GM23338 (cell line): ENCODE measurements around the gene TOPAZ1. TPM values are rescaled to one million over a fixed set of nuclear protein-coding genes. Genes with fewer than 3 reads are reported as not detected.
A peak's percentile ranks its signal among the peaks of the same experiment; 100 is the strongest.

Source experiments
- ATAC-seq: fragments of 200-7000 bp; cut with Tn5 transposase; 3 replicates; pipeline ENCODE4 v1.9.1; 2020
- DNase-seq: peaks from one replicate; pipeline ENCODE4 v3.0.0-alpha.2; 2015; ENCODE audit warnings: low spot score
- H2AFZ ChIP-seq: fragments of 200-600 bp; sonication (generic); 2 replicates; pipeline ENCODE4 v1.8.0; 2016; ENCODE audit warnings: antibody characterized with exemption, mild to moderate bottlenecking, moderate library complexity
- H3F3A ChIP-seq: fragments of 200-600 bp; sonication (generic); replicated peaks from 2 replicates; pipeline ENCODE4 v1.8.0; 2017; ENCODE audit warnings: antibody characterized with exemption, mixed run types, low read depth
- H3K27ac ChIP-seq: fragments of 200-600 bp; sonication (generic); 2 replicates; pipeline ENCODE4 v1.6.1; 2016; ENCODE audit warnings: low read depth
- H3K27me3 ChIP-seq: fragments of 200-600 bp; sonication (generic); 2 replicates; pipeline ENCODE4 v1.8.0; 2016; ENCODE audit warnings: mild to moderate bottlenecking, mixed run types, moderate library complexity; ENCODE audit not compliant: insufficient read depth
- H3K36me3 ChIP-seq: fragments of 200-600 bp; sonication (generic); 2 replicates; pipeline ENCODE4 v1.8.0; 2016; ENCODE audit warnings: mild to moderate bottlenecking; ENCODE audit not compliant: insufficient read depth
- H3K4me1 ChIP-seq: fragments of 200-600 bp; sonication (generic); 2 replicates; pipeline ENCODE4 v1.8.0; 2016; ENCODE audit warnings: mild to moderate bottlenecking, moderate library complexity; ENCODE audit not compliant: insufficient read depth
- H3K4me2 ChIP-seq: fragments of 200-600 bp; sonication (generic); 2 replicates; pipeline ENCODE4 v1.7.1; 2017; ENCODE audit warnings: mixed run types
- H3K4me3 ChIP-seq: fragments of 200-600 bp; sonication (generic); 2 replicates; pipeline ENCODE4 v1.6.1; 2016; ENCODE audit warnings: mixed run types
- H3K79me2 ChIP-seq: fragments of 200-600 bp; sonication (generic); replicated peaks from 2 replicates; pipeline ENCODE4 v1.8.0; 2017; ENCODE audit warnings: mild to moderate bottlenecking; ENCODE audit not compliant: insufficient read depth
- H3K9me2 ChIP-seq: fragments of 200-600 bp; sonication (generic); 2 replicates; pipeline ENCODE4 v1.8.0; 2017; ENCODE audit not compliant: insufficient read depth
- H4K20me1 ChIP-seq: fragments of 200-600 bp; sonication (generic); replicated peaks from 2 replicates; pipeline ENCODE4 v1.8.0; 2017; ENCODE audit warnings: mild to moderate bottlenecking; ENCODE audit not compliant: insufficient read depth
- H3K27ac Mint-ChIP-seq: 2 replicates; pipeline ENCODE4 v1.8.0; 2020; ENCODE audit warnings: inconsistent platforms, mild to moderate bottlenecking, moderate library complexity, mixed read lengths
- H3K27me3 Mint-ChIP-seq: 3 replicates; pipeline ENCODE4 v1.8.0; 2022; ENCODE audit warnings: low read depth, mild to moderate bottlenecking, moderate library complexity, mixed read lengths, inconsistent platforms; ENCODE audit not compliant: insufficient read depth, poor library complexity
- H3K36me3 Mint-ChIP-seq: 3 replicates; pipeline ENCODE4 v1.8.0; 2021; ENCODE audit warnings: low read depth, mild to moderate bottlenecking, inconsistent platforms, moderate library complexity, mixed read lengths
- H3K4me1 Mint-ChIP-seq: 3 replicates; pipeline ENCODE4 v1.8.0; 2020; ENCODE audit warnings: mild to moderate bottlenecking, inconsistent platforms, mixed read lengths
- H3K4me3 Mint-ChIP-seq: 3 replicates; pipeline ENCODE4 v1.8.0; 2021; ENCODE audit warnings: moderate library complexity, mild to moderate bottlenecking, inconsistent platforms, mixed read lengths
- H3K9me3 Mint-ChIP-seq: 3 replicates; pipeline ENCODE4 v1.8.0; 2020; ENCODE audit warnings: moderate library complexity, mild to moderate bottlenecking, inconsistent platforms, mixed read lengths
- CREB1 ChIP-seq: fragments of 250-450 bp; sonication (Bioruptor Pico); IDR thresholded peaks from 2 replicates; pipeline ENCODE4 v1.5.0; 2020; ENCODE audit warnings: low read depth, mild to moderate bottlenecking, moderate library complexity
- EZH2 ChIP-seq: fragments of 200-600 bp; sonication (generic); IDR thresholded peaks from one replicate; pipeline ENCODE4 v1.8.0; 2017; ENCODE audit warnings: antibody characterized with exemption, mild to moderate bottlenecking, low read depth; ENCODE audit not compliant: unreplicated experiment
- EZH2phosphoT487 ChIP-seq: fragments of 200-600 bp; sonication (generic); IDR thresholded peaks from one replicate; pipeline ENCODE4 v1.8.1; 2018; ENCODE audit warnings: antibody characterized with exemption; ENCODE audit not compliant: unreplicated experiment
- JUNB ChIP-seq: IDR thresholded peaks from one replicate; pipeline ENCODE4 v1.6.1; 2016; ENCODE audit warnings: antibody characterized with exemption; ENCODE audit not compliant: unreplicated experiment
- NANOG ChIP-seq: IDR thresholded peaks from 2 replicates; pipeline ENCODE4 v1.6.1; 2016; ENCODE audit warnings: antibody characterized with exemption, borderline replicate concordance
- POLR2AphosphoS5 ChIP-seq: IDR thresholded peaks from 2 replicates; pipeline ENCODE4 v1.6.1; 2016; ENCODE audit warnings: antibody characterized with exemption, low read depth
- REST ChIP-seq: IDR thresholded peaks from one replicate; pipeline ENCODE4 v1.6.1; 2018; ENCODE audit warnings: antibody characterized with exemption; ENCODE audit not compliant: unreplicated experiment
- STAT1 ChIP-seq: IDR thresholded peaks from one replicate; pipeline ENCODE4 v1.6.1; 2016; ENCODE audit warnings: antibody characterized with exemption; ENCODE audit not compliant: unreplicated experiment
- ZNF114 ChIP-seq: fragments of 250-450 bp; sonication (Bioruptor Pico); IDR thresholded peaks from 2 replicates; pipeline ENCODE4 v1.5.0; 2020; ENCODE audit warnings: mild to moderate bottlenecking, moderate library complexity
- ZNF331 ChIP-seq: fragments of 250-450 bp; sonication (Bioruptor Pico); IDR thresholded peaks from 2 replicates; pipeline ENCODE4 v1.5.0; 2020; ENCODE audit warnings: low read depth, mild to moderate bottlenecking, moderate library complexity
- ZNF462 ChIP-seq: fragments of 250-450 bp; sonication (Bioruptor Pico); IDR thresholded peaks from 2 replicates; pipeline ENCODE4 v1.5.0; 2020; ENCODE audit warnings: mild to moderate bottlenecking, moderate library complexity
- polyA plus RNA-seq: library from polyadenylated mRNA; unstranded; fragments of >200 nt; fragmentation: Nextera tagmentation; extraction: Ambion mirVana; gene quantifications from 2 replicates; pipeline ENCODE4 v1.2.1, GENCODE V29; 2016
- total RNA-seq: library from RNA; depleted of rRNA; stranded (reverse); fragments of >200 nt; shearing (Covaris generic); gene quantifications from 2 replicates; pipeline ENCODE4 v1.2.3, GENCODE V29; 2014
- TF ChIP-seq, protein P1 (sequence below): IDR thresholded peaks from 2 replicates; pipeline ENCODE4 v1.6.1; 2016; ENCODE audit warnings: antibody characterized with exemption
- TF ChIP-seq, protein P2 (sequence below), 2 experiments: fragments of 200-600 bp in 1 of 2; sonication (generic) in 1 of 2; conservative IDR thresholded peaks; 2 replicates each; pipeline versions ENCODE4 v1.5.1 to v1.6.1; 2016 to 2017; ENCODE audit warnings: antibody characterized with exemption in 2 of 2, low read depth in 2 of 2, mild to moderate bottlenecking in 2 of 2, moderate library complexity in 1 of 2

The TOPAZ1 gene
- total and polyA plus RNA-seq, 2 experiments from 2014 or later = not detected

DNA sequence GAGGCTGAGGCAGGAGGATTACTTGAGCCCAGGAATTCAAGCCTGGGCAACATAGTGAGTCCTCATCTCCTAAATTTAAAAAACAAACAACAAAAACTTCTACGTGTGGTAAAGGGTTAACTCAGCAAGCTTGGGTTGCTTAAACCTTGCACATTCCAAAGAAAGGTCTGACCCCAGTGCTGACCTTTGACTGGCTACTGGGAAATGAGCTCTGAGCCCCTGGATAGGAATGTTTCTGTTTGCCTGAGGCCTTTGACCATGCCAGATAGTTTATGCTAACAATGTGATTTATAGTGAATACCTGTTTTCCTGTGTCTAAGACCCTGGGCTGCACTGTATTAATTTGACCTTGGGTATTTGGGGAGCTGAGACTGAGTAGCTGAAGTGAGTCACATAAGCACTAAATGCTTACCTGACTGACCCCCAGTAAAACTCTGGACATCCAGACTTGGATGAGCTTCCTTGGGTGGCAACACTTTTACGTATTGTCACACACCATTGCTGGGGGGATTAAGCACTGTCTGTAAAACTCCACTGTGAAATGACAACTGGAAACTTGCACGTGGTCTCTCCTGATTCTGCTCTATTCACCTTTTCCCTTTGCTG lies 117.6 kb downstream of the TOPAZ1 start:
- no peak overlapping the region for H3K27ac Mint-ChIP-seq
- no peak overlapping the region for H3K4me3 Mint-ChIP-seq
- ATAC-seq = peak; percentile 93

More for the DNA sequence above, 117.6 kb downstream of the TOPAZ1 start:
- Histone ChIP-seq H3K4me2 (no peak overlapping the region), H3K4me3 (no peak overlapping the region), H3K36me3 (no peaks in the 10 kb centered on the region), H3K4me1 (peaks cover 15% of the 10 kb centered on the region), H3F3A (no peaks in the 10 kb centered on the region), H3K9me2 (no peaks in the 10 kb centered on the region), H4K20me1 (peaks cover 8% of the 10 kb centered on the region; the same call in 1 of the 2 replicates), H2AFZ (no peak overlapping the region), H3K27ac (0 out of 2 replicates have a peak overlapping the region, but pooled peaks have one; percentile 35), H3K27me3 (no peaks in the 10 kb centered on the region), H3K79me2 (no peaks in the 10 kb centered on the region)
- DNase-seq = peak; percentile 80
- peaks cover 31% of the 10 kb centered on the region for H3K4me1 Mint-ChIP-seq
- H3K36me3 Mint-ChIP-seq = peaks cover 2% of the 10 kb centered on the region; the same call in 1 of the 3 replicates
- no peak for TF ChIP-seq ZNF331 (CRISPR knock-in tag)
- no peak for TF ChIP-seq NANOG
- TF ChIP-seq, protein P1, sequence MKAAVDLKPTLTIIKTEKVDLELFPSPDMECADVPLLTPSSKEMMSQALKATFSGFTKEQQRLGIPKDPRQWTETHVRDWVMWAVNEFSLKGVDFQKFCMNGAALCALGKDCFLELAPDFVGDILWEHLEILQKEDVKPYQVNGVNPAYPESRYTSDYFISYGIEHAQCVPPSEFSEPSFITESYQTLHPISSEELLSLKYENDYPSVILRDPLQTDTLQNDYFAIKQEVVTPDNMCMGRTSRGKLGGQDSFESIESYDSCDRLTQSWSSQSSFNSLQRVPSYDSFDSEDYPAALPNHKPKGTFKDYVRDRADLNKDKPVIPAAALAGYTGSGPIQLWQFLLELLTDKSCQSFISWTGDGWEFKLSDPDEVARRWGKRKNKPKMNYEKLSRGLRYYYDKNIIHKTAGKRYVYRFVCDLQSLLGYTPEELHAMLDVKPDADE = no peak
- no peak for TF ChIP-seq CREB1 (CRISPR knock-in tag)
- no peak for TF ChIP-seq EZH2phosphoT487
- TF ChIP-seq ZNF462 = no peak
- TF ChIP-seq ZNF114 (CRISPR knock-in tag) = no peak
- no peak for TF ChIP-seq STAT1
- TF ChIP-seq JUNB = no peak
- TF ChIP-seq, protein P2, sequence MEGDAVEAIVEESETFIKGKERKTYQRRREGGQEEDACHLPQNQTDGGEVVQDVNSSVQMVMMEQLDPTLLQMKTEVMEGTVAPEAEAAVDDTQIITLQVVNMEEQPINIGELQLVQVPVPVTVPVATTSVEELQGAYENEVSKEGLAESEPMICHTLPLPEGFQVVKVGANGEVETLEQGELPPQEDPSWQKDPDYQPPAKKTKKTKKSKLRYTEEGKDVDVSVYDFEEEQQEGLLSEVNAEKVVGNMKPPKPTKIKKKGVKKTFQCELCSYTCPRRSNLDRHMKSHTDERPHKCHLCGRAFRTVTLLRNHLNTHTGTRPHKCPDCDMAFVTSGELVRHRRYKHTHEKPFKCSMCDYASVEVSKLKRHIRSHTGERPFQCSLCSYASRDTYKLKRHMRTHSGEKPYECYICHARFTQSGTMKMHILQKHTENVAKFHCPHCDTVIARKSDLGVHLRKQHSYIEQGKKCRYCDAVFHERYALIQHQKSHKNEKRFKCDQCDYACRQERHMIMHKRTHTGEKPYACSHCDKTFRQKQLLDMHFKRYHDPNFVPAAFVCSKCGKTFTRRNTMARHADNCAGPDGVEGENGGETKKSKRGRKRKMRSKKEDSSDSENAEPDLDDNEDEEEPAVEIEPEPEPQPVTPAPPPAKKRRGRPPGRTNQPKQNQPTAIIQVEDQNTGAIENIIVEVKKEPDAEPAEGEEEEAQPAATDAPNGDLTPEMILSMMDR (conservative IDR thresholded peaks at IDR 0.05; ENCODE audit: low read depth in 2 of 2) = no peak
- TF ChIP-seq EZH2 = no peak
- TF ChIP-seq POLR2AphosphoS5 = no peak
- no peak for TF ChIP-seq REST
- no peaks in the 10 kb centered on the region for H3K9me3 Mint-ChIP-seq
- no peaks in the 10 kb centered on the region for H3K27me3 Mint-ChIP-seq
